Left forelimb (tissue), 1 donor: Measurements from ENCODE around the gene CLECL1.
"Not testable (repeated sequence)": the region's sequence is repeated elsewhere in the genome, so short reads cannot be mapped to it uniquely, and the experiment has no call there.

Experiments
- DNase-seq: peaks from one replicate; pipeline ENCODE4 v3.0.0-alpha.2; 2018; ENCODE audit warnings: low spot score

Gene CLECL1

GRCh38 chr12:9751204-9752144 is 18.6 kb upstream of the CLECL1 start:
- no peak for DNase-seq

- DNase-seq, result no peak
Measured at GRCh38 chr12:9750276-9751203, 17.6 kb upstream of the CLECL1 start.

GRCh38 chr12:9749640-9750039 is 16.7 kb upstream of the CLECL1 start:
- no peak for DNase-seq

- no peak for DNase-seq
Measured at GRCh38 chr12:9745199-9745598, 12.3 kb upstream of the CLECL1 start.

- DNase-seq, result no peak
Measured at GRCh38 chr12:9742661-9743060, 9.8 kb upstream of the CLECL1 start.

GRCh38 chr12:9741726-9742125 is 8.8 kb upstream of the CLECL1 start:
- no peak for DNase-seq

- DNase-seq, result no peak
Measured at GRCh38 chr12:9740106-9740750, 7.3 kb upstream of the CLECL1 start.

- not testable (repeated sequence) for DNase-seq
Measured at GRCh38 chr12:9739404-9740105, 6.7 kb upstream of the CLECL1 start.

GRCh38 chr12:9738905-9739304 is 6.0 kb upstream of the CLECL1 start:
- DNase-seq, result not testable (repeated sequence)

GRCh38 chr12:9736936-9737705 is 4.2 kb upstream of the CLECL1 start:
- DNase-seq, result no peak

GRCh38 chr12:9735601-9736000 is 2.7 kb upstream of the CLECL1 start:
- DNase-seq, result no peak

- no peak for DNase-seq
Measured at GRCh38 chr12:9731797-9732196, 1.1 kb downstream of the CLECL1 start.

GRCh38 chr12:9731393-9731792 is 1.5 kb downstream of the CLECL1 start:
- no peak for DNase-seq

GRCh38 chr12:9730591-9730990 is 2.3 kb downstream of the CLECL1 start:
- no peak for DNase-seq

GRCh38 chr12:9730011-9730410 is 2.9 kb downstream of the CLECL1 start:
- DNase-seq, result no peak

GRCh38 chr12:9729082-9729481 is 3.8 kb downstream of the CLECL1 start:
- DNase-seq, result no peak

GRCh38 chr12:9727813-9728212 is 5.1 kb downstream of the CLECL1 start:
- DNase-seq, result no peak

GRCh38 chr12:9725213-9725870 is 7.6 kb downstream of the CLECL1 start:
- DNase-seq, result no peak

GRCh38 chr12:9724023-9724422 is 8.9 kb downstream of the CLECL1 start:
- DNase-seq, result no peak

- no peak for DNase-seq
Measured at GRCh38 chr12:9721394-9722092, 11.4 kb downstream of the CLECL1 start.
